Stimulated activated CD8-positive, alpha-beta memory T cell treated with anti-CD3 and anti-CD28 coated beads, Interleukin-12 subunit alpha, Interleukin-12 subunit beta, amount 100 ng/mL, for 24 hours (primary cell): ENCODE data around the gene TTC16.
"Not testable (repeated sequence)": the region's sequence is repeated elsewhere in the genome, so short reads cannot be mapped to it uniquely, and the experiment has no call there.

Experiments
- DNase-seq: peaks from one replicate; pipeline ENCODE4 v3.0.0-alpha.2; 2020; ENCODE audit errors: extremely low read depth

The TTC16 gene

GRCh38 chr9:127742435-127743088, 26.7 kb downstream of the TTC16 start:
- DNase-seq, result no peak

GRCh38 chr9:127744398-127745110, 28.7 kb downstream of the TTC16 start:
- DNase-seq, result no peak

GRCh38 chr9:127746959-127747569, 31.2 kb downstream of the TTC16 start:
- DNase-seq, result no peak

GRCh38 chr9:127749090-127749787, 33.4 kb downstream of the TTC16 start:
- no peak for DNase-seq

GRCh38 chr9:127751269-127752054, 35.6 kb downstream of the TTC16 start:
- no peak for DNase-seq

- no peak for DNase-seq
Observed at GRCh38 chr9:127753148-127753547, 37.3 kb downstream of the TTC16 start.

GRCh38 chr9:127753622-127754021, 37.7 kb downstream of the TTC16 start:
- no peak for DNase-seq

- DNase-seq, result no peak
Observed at GRCh38 chr9:127754099-127755060, 38.5 kb downstream of the TTC16 start.

GRCh38 chr9:127755061-127756060, 39.5 kb downstream of the TTC16 start:
- DNase-seq, result no peak

- no peak for DNase-seq
Observed at GRCh38 chr9:127756233-127756632, 40.4 kb downstream of the TTC16 start.

- not testable (repeated sequence) for DNase-seq
Observed at GRCh38 chr9:127756776-127757175, 40.9 kb downstream of the TTC16 start.

- DNase-seq, result no peak
Observed at GRCh38 chr9:127758843-127759242, 43.0 kb downstream of the TTC16 start.

- DNase-seq, result no peak
Observed at GRCh38 chr9:127761061-127761460, 45.2 kb downstream of the TTC16 start.

- DNase-seq, result no peak
Observed at GRCh38 chr9:127761491-127761956, 45.6 kb downstream of the TTC16 start.

- DNase-seq, result no peak
Observed at GRCh38 chr9:127762111-127762676, 46.3 kb downstream of the TTC16 start.

- DNase-seq, result no peak
Observed at GRCh38 chr9:127763918-127764384, 48.1 kb downstream of the TTC16 start.

- no peak for DNase-seq
Observed at GRCh38 chr9:127765418-127765817, 49.5 kb downstream of the TTC16 start.

GRCh38 chr9:127767410-127767809, 51.5 kb downstream of the TTC16 start:
- no peak for DNase-seq

- DNase-seq, result no peak
Observed at GRCh38 chr9:127767909-127768331, 52.0 kb downstream of the TTC16 start.
